T-helper 17 cell (primary cell): ENCODE measurements around the gene GCLM. TPM values are rescaled to one million over a fixed set of nuclear protein-coding genes. Genes with fewer than 3 reads are reported as not detected.
"Not testable (repeated sequence)": the region's sequence is repeated elsewhere in the genome, so short reads cannot be mapped to it uniquely, and the experiment has no call there.

Experiments
- ATAC-seq: fragments of 150-1000 bp; cut with Tn5 transposase; 2 replicates; pipeline ENCODE4 v1.10.0; 2021; ENCODE audit warnings: mild to moderate bottlenecking, moderate library complexity
- DNase-seq, 3 donors: peaks; one replicate each; pipeline versions ENCODE4 v3.0.0 to v3.0.0-alpha.2; 2020 to 2021
- H3K9me3 ChIP-seq: one replicate; pipeline ENCODE4 v1.7.0; 2013; ENCODE audit warnings: low read length, mild to moderate bottlenecking; ENCODE audit not compliant: control insufficient read depth, poor library complexity, severe bottlenecking
- H3K27ac Mint-ChIP-seq: one replicate; pipeline ENCODE4 v1.8.0; 2022; ENCODE audit warnings: mild to moderate bottlenecking, moderate library complexity, mixed read lengths
- H3K27me3 Mint-ChIP-seq: one replicate; pipeline ENCODE4 v1.8.0; 2022; ENCODE audit warnings: mixed read lengths
- H3K36me3 Mint-ChIP-seq: one replicate; pipeline ENCODE4 v1.8.0; 2022; ENCODE audit warnings: low read depth, mixed read lengths
- H3K4me1 Mint-ChIP-seq: one replicate; pipeline ENCODE4 v1.8.0; 2022; ENCODE audit warnings: mild to moderate bottlenecking, mixed read lengths
- H3K4me3 Mint-ChIP-seq: one replicate; pipeline ENCODE4 v1.8.0; 2022; ENCODE audit warnings: mild to moderate bottlenecking, moderate library complexity, mixed read lengths
- total RNA-seq, 4 donors: library from RNA in 2 of 4; stranded (reverse) in 2 of 4; gene quantifications; one replicate each; pipeline ENCODE4 v1.2.3 and lab custom pipeline; 2022 to 2026

Gene GCLM
- total RNA-seq, 2 donors from 2014 or later = 11.1 to 12.8 TPM

GRCh38 chr1:93850687-93851326 lies 58.4 kb downstream of the GCLM start:
- not testable (repeated sequence) for H3K9me3 ChIP-seq, H3K4me3 Mint-ChIP-seq, ATAC-seq, H3K27ac Mint-ChIP-seq, H3K27me3 Mint-ChIP-seq, H3K36me3 Mint-ChIP-seq
- peaks cover 17% of the 10 kb centered on the region for H3K4me1 Mint-ChIP-seq
- DNase-seq = peak in 1 of 3 donors; percentile 22

GRCh38 chr1:93848350-93848883 lies 60.8 kb downstream of the GCLM start:
- H3K4me1 Mint-ChIP-seq = peaks cover 15% of the 10 kb centered on the region
- peak overlapping the region; percentile 96 for H3K27ac Mint-ChIP-seq
- no peak for DNase-seq
- H3K9me3 ChIP-seq = no peaks in the 10 kb centered on the region
- peak overlapping the region; percentile 93 for H3K4me3 Mint-ChIP-seq
- H3K27me3 Mint-ChIP-seq = no peaks in the 10 kb centered on the region
- no peaks in the 10 kb centered on the region for H3K36me3 Mint-ChIP-seq
- no peak for ATAC-seq

- Mint-ChIP-seq H3K27ac (peak overlapping the region; percentile 96), H3K27me3 (no peaks in the 10 kb centered on the region), H3K4me3 (peak overlapping the region; percentile 93), H3K36me3 (no peaks in the 10 kb centered on the region), H3K4me1 (peaks cover 15% of the 10 kb centered on the region)
- DNase-seq (peak; percentile 50 to 59 (median 52)), ATAC-seq (peak; percentile 51)
- H3K9me3 ChIP-seq = no peaks in the 10 kb centered on the region
Measured at GRCh38 chr1:93847811-93848288, 61.4 kb downstream of the GCLM start.

- DNase-seq (peak; percentile 81 to 90 (median 82)), ATAC-seq (peak; percentile 78)
- no peaks in the 10 kb centered on the region for H3K9me3 ChIP-seq
- Mint-ChIP-seq H3K4me1 (peaks cover 17% of the 10 kb centered on the region), H3K27me3 (no peaks in the 10 kb centered on the region), H3K27ac (peak overlapping the region; percentile 96), H3K36me3 (peaks cover 4% of the 10 kb centered on the region), H3K4me3 (peak overlapping the region; percentile 93)
Measured at GRCh38 chr1:93846992-93847810, 62.0 kb downstream of the GCLM start.

GRCh38 chr1:93846206-93846991 lies 62.8 kb downstream of the GCLM start:
- ATAC-seq (peak; percentile 59), DNase-seq (peak; percentile 72 to 76 (median 75))
- Mint-ChIP-seq H3K27me3 (no peaks in the 10 kb centered on the region), H3K4me3 (peak overlapping the region; percentile 93), H3K27ac (peak overlapping the region; percentile 96), H3K36me3 (peaks cover 7% of the 10 kb centered on the region), H3K4me1 (peaks cover 20% of the 10 kb centered on the region)
- no peaks in the 10 kb centered on the region for H3K9me3 ChIP-seq

GRCh38 chr1:93845538-93846205 lies 63.6 kb downstream of the GCLM start:
- H3K4me3 Mint-ChIP-seq = peak overlapping the region; percentile 93
- no peak for DNase-seq
- H3K4me1 Mint-ChIP-seq = peaks cover 20% of the 10 kb centered on the region
- no peaks in the 10 kb centered on the region for H3K9me3 ChIP-seq
- no peaks in the 10 kb centered on the region for H3K27me3 Mint-ChIP-seq
- H3K27ac Mint-ChIP-seq = peak overlapping the region; percentile 96
- ATAC-seq = peak; percentile 7
- H3K36me3 Mint-ChIP-seq = peaks cover 7% of the 10 kb centered on the region

- Mint-ChIP-seq H3K27me3 (no peaks in the 10 kb centered on the region), H3K4me1 (peaks cover 20% of the 10 kb centered on the region), H3K36me3 (peaks cover 7% of the 10 kb centered on the region), H3K27ac (peak overlapping the region; percentile 57), H3K4me3 (peak overlapping the region; percentile 52)
- DNase-seq (peak in 1 of 3 donors; percentile 10), ATAC-seq (peak; percentile 15)
- no peaks in the 10 kb centered on the region for H3K9me3 ChIP-seq
Measured at GRCh38 chr1:93844262-93845045, 64.8 kb downstream of the GCLM start.

GRCh38 chr1:93842750-93843500 lies 66.3 kb downstream of the GCLM start:
- H3K27me3 Mint-ChIP-seq = no peaks in the 10 kb centered on the region
- peaks cover 20% of the 10 kb centered on the region for H3K4me1 Mint-ChIP-seq
- H3K36me3 Mint-ChIP-seq = peaks cover 7% of the 10 kb centered on the region

GRCh38 chr1:93841771-93842170 lies 67.5 kb downstream of the GCLM start:
- Mint-ChIP-seq H3K27me3 (no peaks in the 10 kb centered on the region), H3K27ac (no peak overlapping the region), H3K4me1 (peaks cover 15% of the 10 kb centered on the region), H3K4me3 (no peak overlapping the region), H3K36me3 (peaks cover 9% of the 10 kb centered on the region)
- ATAC-seq (no peak), DNase-seq (no peak)
- H3K9me3 ChIP-seq = no peaks in the 10 kb centered on the region

More at GRCh38 chr1:93842750-93843500, 66.3 kb downstream of the GCLM start:
- Mint-ChIP-seq H3K4me3 (no peak overlapping the region), H3K27ac (no peak overlapping the region)
- DNase-seq (no peak), ATAC-seq (no peak)
- no peaks in the 10 kb centered on the region for H3K9me3 ChIP-seq

- Mint-ChIP-seq H3K27me3 (no peaks in the 10 kb centered on the region), H3K4me3 (no peak overlapping the region), H3K36me3 (peaks cover 12% of the 10 kb centered on the region), H3K27ac (no peak overlapping the region), H3K4me1 (peaks cover 15% of the 10 kb centered on the region)
- DNase-seq = no peak
- H3K9me3 ChIP-seq = no peaks in the 10 kb centered on the region
- no peak for ATAC-seq
Measured at GRCh38 chr1:93840956-93841482, 68.2 kb downstream of the GCLM start.

- DNase-seq (no peak), ATAC-seq (no peak)
- H3K9me3 ChIP-seq = no peaks in the 10 kb centered on the region
- Mint-ChIP-seq H3K27me3 (no peaks in the 10 kb centered on the region), H3K27ac (no peak overlapping the region), H3K4me3 (no peak overlapping the region), H3K36me3 (peaks cover 14% of the 10 kb centered on the region), H3K4me1 (peaks cover 10% of the 10 kb centered on the region)
Measured at GRCh38 chr1:93839753-93840152, 69.5 kb downstream of the GCLM start.
